Caco-2 (cell line): ENCODE results near the gene KRT1. TPM values are rescaled to one million over a fixed set of nuclear protein-coding genes. Genes with fewer than 3 reads are reported as not detected.

Experiments
- BruUV-seq: library from RNA; stranded (reverse); fragments of 400-500 nt; replicated peaks from 2 replicates; lab custom pipeline; 2021; lab: Mats Ljungman, UMichigan
- CTCF ChIA-PET: fragments of 300-600 bp; sonication (Branson Sonifier 250); formaldehyde crosslinking; loops from one replicate; lab custom pipeline; 2022; ENCODE audit warnings: antibody characterized with exemption; lab: Charles Lee
- POLR2A ChIA-PET: fragments of 300-600 bp; sonication (Branson Sonifier 250); formaldehyde crosslinking; loops from one replicate; lab custom pipeline; 2022; ENCODE audit warnings: antibody characterized with exemption; lab: Charles Lee
- DNase-seq, 2 experiments: peaks; one replicate each; pipeline versions ENCODE4 v3.0.0 to v3.0.0-alpha.2; 2020 to 2022
- H3K27me3 ChIP-seq: replicated peaks from 2 replicates; pipeline ENCODE4 v1.6.0; 2011; ENCODE audit warnings: low read length; ENCODE audit not compliant: control insufficient read depth, insufficient read depth
- H3K36me3 ChIP-seq: 2 replicates; pipeline ENCODE4 v1.5.1; 2011; ENCODE audit warnings: low read length; ENCODE audit not compliant: control insufficient read depth, insufficient read depth
- H3K4me1 ChIP-seq: fragments of 250-450 bp; sonication (Bioruptor Pico); 2 replicates; pipeline ENCODE4 v1.5.1; 2020; ENCODE audit warnings: mild to moderate bottlenecking
- H3K4me3 ChIP-seq: 2 replicates; pipeline ENCODE4 v1.5.1; 2011; ENCODE audit warnings: low read depth, mild to moderate bottlenecking, control low read depth, low read length
- H3K9me3 ChIP-seq: fragments of 250-450 bp; sonication (Bioruptor Pico); 2 replicates; pipeline ENCODE4 v1.5.1; 2020; ENCODE audit warnings: mild to moderate bottlenecking, moderate library complexity
- H3K27ac Mint-ChIP-seq: one replicate; pipeline ENCODE4 v1.8.0; 2022; ENCODE audit warnings: mixed read lengths; ENCODE audit not compliant: unreplicated experiment
- H3K27me3 Mint-ChIP-seq: one replicate; pipeline ENCODE4 v1.8.0; 2022; ENCODE audit warnings: mixed read lengths; ENCODE audit not compliant: insufficient read depth, unreplicated experiment
- H3K36me3 Mint-ChIP-seq: one replicate; pipeline ENCODE4 v1.8.0; 2022; ENCODE audit warnings: mild to moderate bottlenecking, mixed read lengths; ENCODE audit not compliant: insufficient read depth, unreplicated experiment
- H3K4me1 Mint-ChIP-seq: one replicate; pipeline ENCODE4 v1.8.0; 2022; ENCODE audit warnings: low read depth, mixed read lengths; ENCODE audit not compliant: unreplicated experiment
- H3K4me3 Mint-ChIP-seq: one replicate; pipeline ENCODE4 v1.8.0; 2022; ENCODE audit warnings: mild to moderate bottlenecking, moderate library complexity, mixed read lengths; ENCODE audit not compliant: unreplicated experiment
- H3K9me3 Mint-ChIP-seq: one replicate; pipeline ENCODE4 v1.8.0; 2022; ENCODE audit warnings: mixed read lengths; ENCODE audit not compliant: unreplicated experiment
- intact Hi-C: fragments of 100-400 bp; cut with micrococcal nuclease; formaldehyde crosslinking; loops from one replicate; pipeline ENCODE4 v1.10.0; 2022; ENCODE audit not compliant: unreplicated experiment
- total RNA-seq: library from RNA; stranded (reverse); gene quantifications from 2 replicates; pipeline ENCODE4 v1.2.3, GENCODE V29; 2022
- TF ChIP-seq, protein P1 (sequence below), 2 experiments: fragments of 200-600 bp in 1 of 2; IDR thresholded peaks; 1 replicate in 1 of 2; 2 replicates in 1 of 2; pipeline versions ENCODE4 v1.5.1 to v1.8.0; 2011 to 2022; ENCODE audit warnings: antibody characterized with exemption in 1 of 2, control low read depth in 1 of 2, inconsistent platforms in 1 of 2, low read depth in 1 of 2, low read length in 1 of 2, mild to moderate bottlenecking in 1 of 2, moderate library complexity in 1 of 2; ENCODE audit not compliant: insufficient read depth in 1 of 2, severe bottlenecking in 1 of 2, unreplicated experiment in 1 of 2

Gene KRT1
- total RNA-seq, 1 experiment from 2014 or later, result 0.20 TPM

DNA sequence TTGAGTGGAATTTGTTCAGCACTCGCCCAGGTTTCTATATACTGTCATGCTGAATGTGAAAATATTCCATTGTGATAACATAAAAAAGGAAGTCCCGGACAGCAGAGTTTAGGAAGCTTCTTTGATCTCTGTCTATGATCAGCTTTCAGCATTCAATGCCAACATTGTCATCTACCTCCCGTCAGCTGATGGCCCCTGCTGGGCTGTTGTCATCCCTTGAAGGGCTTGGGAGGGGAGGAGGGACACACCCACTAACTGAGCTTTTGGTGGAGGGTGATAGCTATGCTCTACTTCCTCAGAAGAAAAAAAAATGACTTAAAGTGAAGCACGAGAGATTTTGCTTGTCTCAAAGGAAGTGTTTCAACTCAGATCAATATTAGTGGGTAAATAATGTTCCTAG, 27.8 kb upstream of the KRT1 start:
- Mint-ChIP-seq H3K4me1 (no peaks in the 10 kb centered on the region), H3K27ac (no peak overlapping the region), H3K36me3 (no peaks in the 10 kb centered on the region), H3K9me3 (no peaks in the 10 kb centered on the region), H3K27me3 (no peaks in the 10 kb centered on the region), H3K4me3 (no peak overlapping the region)
- CTCF ChIA-PET, result interaction anchor here (0.8 kb wide), 1 partner anchor 98 kb away, joined by 3 read pairs; no protein-coding TSS in a partner anchor
- Histone ChIP-seq H3K9me3 (no peaks in the 10 kb centered on the region), H3K4me3 (no peak overlapping the region), H3K36me3 (no peaks in the 10 kb centered on the region), H3K4me1 (no peaks in the 10 kb centered on the region), H3K27me3 (no peaks in the 10 kb centered on the region)
- DNase-seq, result no peak
- intact Hi-C loops, result no loop called here
- TF ChIP-seq, protein P1, sequence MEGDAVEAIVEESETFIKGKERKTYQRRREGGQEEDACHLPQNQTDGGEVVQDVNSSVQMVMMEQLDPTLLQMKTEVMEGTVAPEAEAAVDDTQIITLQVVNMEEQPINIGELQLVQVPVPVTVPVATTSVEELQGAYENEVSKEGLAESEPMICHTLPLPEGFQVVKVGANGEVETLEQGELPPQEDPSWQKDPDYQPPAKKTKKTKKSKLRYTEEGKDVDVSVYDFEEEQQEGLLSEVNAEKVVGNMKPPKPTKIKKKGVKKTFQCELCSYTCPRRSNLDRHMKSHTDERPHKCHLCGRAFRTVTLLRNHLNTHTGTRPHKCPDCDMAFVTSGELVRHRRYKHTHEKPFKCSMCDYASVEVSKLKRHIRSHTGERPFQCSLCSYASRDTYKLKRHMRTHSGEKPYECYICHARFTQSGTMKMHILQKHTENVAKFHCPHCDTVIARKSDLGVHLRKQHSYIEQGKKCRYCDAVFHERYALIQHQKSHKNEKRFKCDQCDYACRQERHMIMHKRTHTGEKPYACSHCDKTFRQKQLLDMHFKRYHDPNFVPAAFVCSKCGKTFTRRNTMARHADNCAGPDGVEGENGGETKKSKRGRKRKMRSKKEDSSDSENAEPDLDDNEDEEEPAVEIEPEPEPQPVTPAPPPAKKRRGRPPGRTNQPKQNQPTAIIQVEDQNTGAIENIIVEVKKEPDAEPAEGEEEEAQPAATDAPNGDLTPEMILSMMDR (IDR thresholded peaks at IDR 0.05; ENCODE audit: insufficient read depth in 1 of 2, low read depth in 1 of 2, low read length in 1 of 2, severe bottlenecking in 1 of 2, unreplicated experiment in 1 of 2), result no peak
- BruUV-seq, result no TSS peak
- POLR2A ChIA-PET, result no interaction called here

DNA sequence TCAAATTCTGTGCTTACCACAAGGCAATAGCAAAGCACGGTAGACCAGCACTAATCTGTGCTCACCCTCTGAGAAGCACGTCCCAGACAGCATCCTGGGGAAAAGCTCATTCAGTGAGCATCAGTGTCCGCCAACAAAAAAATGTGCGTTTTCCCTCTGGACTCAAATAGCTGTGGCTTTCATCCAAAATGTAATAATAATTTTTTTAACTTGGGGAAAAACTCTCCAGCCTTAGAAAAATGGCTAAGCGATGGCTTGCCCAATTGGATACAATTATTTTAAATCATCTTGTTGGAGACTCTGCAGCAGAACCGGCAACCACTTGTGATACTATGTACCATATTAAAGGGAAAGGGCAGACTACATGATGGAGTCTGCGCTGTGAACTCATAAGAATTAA, 24.3 kb upstream of the KRT1 start:
- no peak for DNase-seq
- Mint-ChIP-seq H3K4me1 (no peaks in the 10 kb centered on the region), H3K9me3 (no peaks in the 10 kb centered on the region), H3K27ac (no peak overlapping the region), H3K36me3 (no peaks in the 10 kb centered on the region), H3K4me3 (no peak overlapping the region), H3K27me3 (peaks cover 6% of the 10 kb centered on the region)
- Histone ChIP-seq H3K27me3 (no peaks in the 10 kb centered on the region; the same call in 1 of the 2 replicates), H3K4me1 (no peaks in the 10 kb centered on the region), H3K4me3 (no peak overlapping the region), H3K9me3 (no peaks in the 10 kb centered on the region), H3K36me3 (no peaks in the 10 kb centered on the region)
- BruUV-seq, result no TSS peak
- CTCF ChIA-PET, result no interaction called here
- intact Hi-C loops, result no loop called here
- POLR2A ChIA-PET, result no interaction called here
- TF ChIP-seq, protein P1 (IDR thresholded peaks at IDR 0.05; ENCODE audit: insufficient read depth in 1 of 2, low read depth in 1 of 2, low read length in 1 of 2, severe bottlenecking in 1 of 2, unreplicated experiment in 1 of 2), result no peak

DNA sequence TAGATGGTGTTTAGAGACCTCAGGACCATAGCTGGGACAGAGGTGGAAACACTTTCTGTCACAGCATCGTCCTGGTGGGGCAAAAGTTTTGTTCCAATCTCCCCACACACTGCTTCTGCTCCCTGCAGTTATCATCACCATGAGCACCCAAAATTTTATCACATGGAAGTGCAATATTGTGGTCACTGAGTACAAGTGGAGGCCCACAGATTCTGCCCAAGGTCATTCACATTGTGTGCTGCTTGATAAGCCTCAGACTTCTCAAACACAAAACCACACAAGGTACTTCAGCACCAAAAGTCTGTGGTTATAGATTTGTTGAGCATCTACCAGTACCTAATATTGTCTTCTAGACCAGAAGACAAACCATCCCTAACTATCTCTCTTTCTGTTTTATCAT, 23.7 kb upstream of the KRT1 start:
- Mint-ChIP-seq H3K27me3 (peaks cover 6% of the 10 kb centered on the region), H3K27ac (no peak overlapping the region), H3K4me1 (no peaks in the 10 kb centered on the region), H3K36me3 (no peaks in the 10 kb centered on the region), H3K4me3 (no peak overlapping the region), H3K9me3 (no peaks in the 10 kb centered on the region)
- Histone ChIP-seq H3K36me3 (no peaks in the 10 kb centered on the region), H3K4me3 (no peak overlapping the region), H3K4me1 (no peaks in the 10 kb centered on the region), H3K27me3 (no peaks in the 10 kb centered on the region; the same call in 1 of the 2 replicates), H3K9me3 (no peaks in the 10 kb centered on the region)
- TF ChIP-seq, protein P1 (IDR thresholded peaks at IDR 0.05; ENCODE audit: insufficient read depth in 1 of 2, low read depth in 1 of 2, low read length in 1 of 2, severe bottlenecking in 1 of 2, unreplicated experiment in 1 of 2), result no peak
- POLR2A ChIA-PET, result no interaction called here
- intact Hi-C loops, result no loop called here
- BruUV-seq, result no TSS peak
- DNase-seq, result no peak
- CTCF ChIA-PET, result no interaction called here
